ENCODE measurements around the gene BCHE. TPM values are rescaled to one million over a fixed set of nuclear protein-coding genes. Genes with fewer than 3 reads are reported as not detected.

The BCHE gene
- polyA plus RNA-seq, 1 experiment, result 3.1 TPM

GRCh38 chr3:165875644-165876043 lies 38.4 kb upstream of the BCHE start:
- Histone ChIP-seq H3K27ac (ENCODE audit: low read depth, low read length) (no peak overlapping the region), H3K9me3 (ENCODE audit: control insufficient read depth, insufficient read depth, low read length) (no peaks in the 10 kb centered on the region), H3K4me3 (ENCODE audit: low read depth, low read length) (no peak overlapping the region), H3K27me3 (ENCODE audit: control insufficient read depth, insufficient read depth, low read length) (no peaks in the 10 kb centered on the region)
- POLR2A ChIA-PET, result no interaction called here
- CTCF ChIA-PET, result no interaction called here
- no peak for TF ChIP-seq CTCF (IDR thresholded peaks at IDR 0.05; ENCODE audit: low read depth, low read length)
- no peak for DNase-seq (ENCODE audit: low read depth, low spot score)

GRCh38 chr3:165874663-165875489 lies 37.7 kb upstream of the BCHE start:
- Histone ChIP-seq H3K27ac (ENCODE audit: low read depth, low read length) (no peak overlapping the region), H3K27me3 (ENCODE audit: control insufficient read depth, insufficient read depth, low read length) (no peaks in the 10 kb centered on the region), H3K9me3 (ENCODE audit: control insufficient read depth, insufficient read depth, low read length) (no peaks in the 10 kb centered on the region), H3K4me3 (ENCODE audit: low read depth, low read length) (no peak overlapping the region)
- TF ChIP-seq CTCF (IDR thresholded peaks at IDR 0.05; ENCODE audit: low read depth, low read length), result no peak
- no peak for DNase-seq (ENCODE audit: low read depth, low spot score)
- POLR2A ChIA-PET, result no interaction called here
- CTCF ChIA-PET, result no interaction called here

- ChIA-PET POLR2A (no interaction called here), CTCF (no interaction called here)
- no peaks in the 10 kb centered on the region for H3K9me3 ChIP-seq (ENCODE audit: control insufficient read depth, insufficient read depth, low read length)
- no peak overlapping the region for H3K27ac ChIP-seq (ENCODE audit: low read depth, low read length)
- DNase-seq (ENCODE audit: low read depth, low spot score), result no peak
- H3K4me3 ChIP-seq (ENCODE audit: low read depth, low read length), result no peak overlapping the region
- no peak for TF ChIP-seq CTCF (IDR thresholded peaks at IDR 0.05; ENCODE audit: low read depth, low read length)
- H3K27me3 ChIP-seq (ENCODE audit: control insufficient read depth, insufficient read depth, low read length), result no peaks in the 10 kb centered on the region
Measured at GRCh38 chr3:165868088-165868487, 30.9 kb upstream of the BCHE start.

- ChIA-PET POLR2A (no interaction called here), CTCF (interaction anchor here (1.5 kb wide), 1 partner anchor 1173 kb away, joined by 4 read pairs; no protein-coding TSS in a partner anchor)
Measured at GRCh38 chr3:165859061-165859460, 21.8 kb upstream of the BCHE start.

More at GRCh38 chr3:165859061-165859460, 21.8 kb upstream of the BCHE start:
- Histone ChIP-seq H3K27ac (ENCODE audit: low read depth, low read length) (no peak overlapping the region), H3K9me3 (ENCODE audit: control insufficient read depth, insufficient read depth, low read length) (no peaks in the 10 kb centered on the region), H3K4me3 (ENCODE audit: low read depth, low read length) (no peak overlapping the region), H3K27me3 (ENCODE audit: control insufficient read depth, insufficient read depth, low read length) (no peaks in the 10 kb centered on the region)
- DNase-seq (ENCODE audit: low read depth, low spot score), result no peak
- no peak for TF ChIP-seq CTCF (IDR thresholded peaks at IDR 0.05; ENCODE audit: low read depth, low read length)

Measured in AG04450 (cell line).